HG02938 (cell line): ENCODE measurements around the gene ADARB2.
"Not testable (repeated sequence)": the region's sequence is repeated elsewhere in the genome, so short reads cannot be mapped to it uniquely, and the experiment has no call there.

Experiments
- ATAC-seq: cut with Tn5 transposase; IDR thresholded peaks from one replicate; pipeline ENCODE4 v1.9.1; 2021; ENCODE audit warnings: mild to moderate bottlenecking, moderate library complexity; ENCODE audit not compliant: unreplicated experiment

The ADARB2 gene

GRCh38 chr10:1249142-1249920 lies 488.0 kb downstream of the ADARB2 start:
- ATAC-seq: no peak

- ATAC-seq: not testable (repeated sequence)
Measured at GRCh38 chr10:1248262-1248630, 489.1 kb downstream of the ADARB2 start.

DNA sequence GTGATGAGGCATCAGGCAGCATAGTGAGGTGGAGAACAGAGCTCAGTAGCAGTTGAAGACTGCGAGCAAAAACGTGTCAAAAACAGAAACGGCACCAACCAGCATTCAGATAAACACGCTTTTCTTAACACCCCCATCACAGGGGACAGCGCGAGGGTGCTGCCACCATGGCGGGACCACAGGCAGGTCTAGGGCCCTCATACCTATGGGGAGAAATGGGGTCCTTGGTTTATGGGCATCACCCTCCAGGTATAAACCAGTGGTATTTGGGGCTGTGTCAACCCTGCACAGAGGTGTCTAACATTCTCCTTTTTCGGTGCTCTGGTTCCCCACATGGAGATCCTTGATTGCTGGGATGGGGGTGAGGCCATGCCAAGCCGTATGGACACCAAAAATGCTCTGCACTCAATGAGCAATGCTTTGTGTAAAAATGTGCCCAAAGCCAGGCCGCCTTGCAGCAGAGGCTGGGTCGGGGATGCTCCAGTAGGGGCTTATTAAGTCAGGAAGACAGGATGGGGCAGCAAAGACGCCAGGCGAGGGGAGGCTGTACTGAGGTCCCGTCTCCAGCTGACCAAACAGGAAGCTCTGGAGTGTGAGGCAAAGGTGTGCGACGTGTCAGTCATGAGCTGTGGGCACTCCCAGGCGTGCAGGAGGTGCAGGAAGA lies 489.6 kb downstream of the ADARB2 start:
- ATAC-seq: no peak

DNA sequence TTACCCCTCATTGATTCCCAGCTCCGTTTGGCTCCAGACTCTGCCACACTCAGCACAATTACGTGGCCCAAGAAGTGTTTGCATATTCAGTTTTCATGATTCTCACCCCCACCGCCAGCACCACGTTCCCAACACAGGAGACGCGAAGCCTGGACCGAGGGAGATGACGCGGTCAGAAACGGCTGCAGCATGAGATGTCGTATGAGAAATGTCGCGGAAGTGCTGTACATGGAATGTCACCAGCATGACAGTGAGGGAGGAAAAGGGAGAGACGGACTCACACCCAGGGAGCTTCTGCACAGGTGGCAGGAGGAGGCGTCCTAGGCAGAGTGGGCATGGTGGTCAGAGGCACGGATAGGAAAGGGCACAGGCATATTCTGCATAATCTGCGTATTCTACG lies 492.8 kb downstream of the ADARB2 start:
- ATAC-seq: no peak

- ATAC-seq: no peak
Measured at GRCh38 chr10:1243486-1244234, 493.7 kb downstream of the ADARB2 start.

GRCh38 chr10:1242975-1243374 lies 494.4 kb downstream of the ADARB2 start:
- ATAC-seq: no peak

GRCh38 chr10:1241973-1242935 lies 495.1 kb downstream of the ADARB2 start:
- ATAC-seq: no peak

DNA sequence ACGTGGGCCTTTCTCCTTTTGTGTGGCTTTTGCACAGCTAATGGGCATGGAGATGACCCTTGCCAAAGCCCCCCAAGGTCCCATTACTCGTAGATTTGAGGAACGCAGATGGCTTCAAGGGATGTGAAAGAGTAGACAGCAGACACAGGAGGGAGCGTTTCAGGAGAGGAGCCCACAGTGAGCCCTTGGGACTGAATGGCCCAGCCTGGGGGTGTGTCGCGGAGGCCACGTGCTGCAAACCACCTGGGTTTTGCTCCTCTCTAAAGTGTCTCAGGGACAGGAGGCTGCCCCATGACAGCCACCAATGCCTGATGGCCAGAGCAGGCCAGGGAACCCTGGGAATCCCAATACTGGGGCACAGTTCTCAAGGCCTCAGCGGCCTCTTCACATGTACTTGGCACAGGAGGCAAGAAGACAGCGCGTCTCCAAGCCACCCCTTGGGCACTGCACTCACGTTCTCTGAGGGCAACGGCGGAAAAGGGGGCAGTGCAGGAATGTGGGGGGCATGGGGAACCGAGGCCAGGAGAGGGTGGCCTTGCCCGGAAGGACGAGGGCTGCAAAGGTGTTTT lies 495.9 kb downstream of the ADARB2 start:
- ATAC-seq: no peak

DNA sequence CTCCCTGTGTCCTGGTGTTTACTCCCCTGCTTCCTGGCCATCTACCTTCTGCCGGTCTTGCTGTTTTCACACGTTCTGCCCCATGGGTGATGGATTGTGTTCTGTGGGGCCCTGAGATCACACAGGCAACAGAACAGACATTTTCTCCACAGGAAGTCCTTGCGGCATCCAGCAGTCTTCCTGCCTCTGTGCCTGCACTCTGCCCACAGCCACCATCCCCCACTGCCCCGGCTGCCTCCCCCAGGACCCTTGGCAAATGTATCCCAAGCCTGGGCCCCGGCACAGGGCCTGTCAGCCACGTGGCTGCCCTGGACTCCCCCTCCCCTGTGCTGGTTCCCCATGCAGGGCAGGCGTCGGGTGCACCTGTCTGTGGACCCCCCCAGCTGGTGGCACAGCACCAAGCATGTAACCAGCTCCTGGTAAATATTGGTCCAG lies 497.0 kb downstream of the ADARB2 start:
- no peak for ATAC-seq

DNA sequence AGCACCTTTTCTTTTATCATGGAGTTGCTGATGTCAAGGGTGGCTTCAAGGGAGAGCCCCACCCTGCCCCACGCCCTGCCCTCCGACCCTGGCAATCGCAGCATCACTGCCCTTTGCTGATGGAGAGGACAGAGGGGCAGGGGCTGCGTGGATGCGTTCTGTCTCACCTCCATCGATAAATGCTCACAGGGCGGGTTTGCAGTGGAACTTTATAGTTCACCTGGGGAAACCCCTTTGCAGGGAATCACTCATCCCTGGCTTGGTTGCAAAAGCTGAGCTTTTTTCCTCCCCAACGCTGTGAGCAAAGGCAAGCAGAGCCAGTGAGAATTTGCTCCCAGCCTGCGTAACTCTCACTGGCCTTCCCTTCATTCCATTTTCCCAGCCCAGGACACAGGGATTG lies 504.3 kb downstream of the ADARB2 start:
- no peak for ATAC-seq

GRCh38 chr10:1232164-1232911 lies 505.0 kb downstream of the ADARB2 start:
- no peak for ATAC-seq

DNA sequence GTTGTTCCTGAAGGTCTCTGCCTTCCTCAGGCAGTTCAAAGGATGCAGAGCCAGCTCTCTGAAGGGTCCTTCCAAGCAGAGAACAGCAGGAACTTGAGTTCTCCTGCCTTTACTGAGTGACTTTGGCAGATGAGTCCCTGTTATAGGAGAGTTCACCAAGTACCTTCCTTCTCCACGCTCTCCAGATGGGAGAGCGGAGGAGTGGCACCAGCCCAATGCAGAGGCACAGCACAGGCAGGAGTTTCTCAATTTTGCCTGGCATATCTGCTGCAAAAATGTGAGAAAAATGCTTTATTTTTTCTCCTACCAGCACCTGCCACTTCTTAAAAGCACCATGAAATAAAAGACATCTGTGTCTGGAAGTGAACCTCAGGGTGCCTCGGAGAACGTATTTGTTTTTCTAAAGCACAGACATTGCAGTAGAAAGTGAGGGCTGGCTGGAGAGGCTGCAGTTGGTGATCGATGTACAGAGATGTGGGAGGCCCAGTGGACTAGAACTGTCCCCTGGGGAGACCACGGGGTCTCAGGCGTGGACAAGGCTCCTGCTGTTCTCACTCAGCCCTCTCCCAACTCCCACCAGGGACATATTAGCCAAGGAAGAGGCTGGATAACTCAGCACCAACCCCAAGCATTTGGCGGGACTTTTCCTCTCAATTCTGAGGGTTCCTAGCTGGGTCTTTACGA lies 506.6 kb downstream of the ADARB2 start:
- ATAC-seq: no peak

DNA sequence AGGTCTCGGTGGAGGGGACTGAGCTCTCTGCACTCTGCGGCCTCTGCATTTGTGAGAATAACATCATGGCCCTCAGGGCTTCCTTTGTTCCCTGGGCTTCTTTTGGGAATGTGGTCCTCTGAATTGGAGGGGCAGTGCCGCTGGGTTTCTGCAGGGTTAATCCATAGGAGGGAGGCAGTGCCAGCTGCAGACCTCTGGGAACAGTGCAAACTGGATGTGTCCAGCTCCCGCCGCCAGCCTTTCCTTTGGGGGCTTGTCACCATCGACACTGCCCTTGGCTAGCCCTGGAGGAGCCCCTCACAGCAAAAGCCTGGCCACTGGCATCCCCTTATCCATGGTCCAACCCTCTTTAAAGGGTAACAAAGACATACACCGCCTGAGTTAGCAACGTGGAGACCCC lies 507.2 kb downstream of the ADARB2 start:
- no peak for ATAC-seq

- ATAC-seq: no peak
Measured at GRCh38 chr10:1229574-1229973, 507.8 kb downstream of the ADARB2 start.

DNA sequence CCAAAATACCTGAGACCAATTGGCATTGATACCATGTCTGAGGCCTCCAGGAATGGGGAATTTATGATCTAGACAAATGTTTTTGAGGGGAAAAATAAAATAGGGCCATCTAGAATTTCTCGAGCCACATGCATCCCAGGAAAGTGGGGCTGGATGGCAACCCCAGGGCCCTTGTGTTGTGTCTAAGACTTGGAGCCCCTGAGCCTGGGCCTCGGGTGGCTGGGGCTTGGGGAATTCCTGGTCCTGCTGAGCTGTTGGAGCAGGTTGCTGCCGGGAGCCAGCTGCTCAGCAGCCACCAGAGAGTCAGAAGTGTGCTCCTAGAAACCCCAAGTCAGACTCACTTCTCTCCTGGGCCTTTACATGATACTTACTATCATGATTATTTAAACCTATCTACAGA lies 508.2 kb downstream of the ADARB2 start:
- ATAC-seq: no peak

- ATAC-seq: no peak
Measured at GRCh38 chr10:1228467-1228975, 508.8 kb downstream of the ADARB2 start.

DNA sequence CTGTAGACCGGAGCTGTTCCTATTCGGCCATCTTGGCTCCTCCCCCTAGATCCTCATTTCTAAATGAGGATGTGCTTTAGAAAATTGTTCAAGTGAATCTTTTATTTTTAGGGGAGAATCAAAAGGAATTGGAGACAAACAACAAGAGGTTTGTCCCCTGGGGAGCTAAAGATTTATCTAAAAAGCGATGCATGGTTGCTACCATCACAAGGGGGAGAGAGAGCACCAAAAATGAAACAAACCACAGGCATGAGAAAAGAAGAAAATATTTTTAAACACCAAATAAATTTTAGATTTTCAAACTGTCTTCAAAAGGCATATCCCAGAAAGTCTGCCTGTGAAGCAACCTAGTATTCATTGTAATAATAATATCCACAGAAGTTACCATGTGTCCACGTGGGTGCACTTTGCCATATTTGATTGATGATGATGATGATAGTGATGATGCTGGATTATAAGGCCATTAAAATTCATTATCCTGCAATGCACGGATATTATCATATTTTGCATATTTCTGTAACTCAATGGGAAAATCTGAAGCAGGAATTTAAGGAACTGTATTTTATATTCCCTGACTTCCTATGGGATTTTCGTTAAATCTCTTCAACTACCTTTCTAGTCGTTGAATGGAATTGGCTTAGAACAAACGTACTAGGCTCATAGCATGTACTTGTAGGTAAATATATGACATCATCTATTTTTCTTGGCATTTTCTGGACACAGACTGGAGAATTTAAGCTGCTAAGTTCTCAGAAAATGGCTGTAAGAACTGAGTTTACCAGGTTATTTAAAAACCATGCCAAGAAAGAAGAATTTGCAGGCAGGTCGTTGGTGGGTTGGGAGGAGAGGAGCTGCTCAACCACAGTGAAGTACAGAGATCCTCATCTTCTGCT lies 509.6 kb downstream of the ADARB2 start:
- no peak for ATAC-seq

- ATAC-seq: not testable (repeated sequence)
Measured at GRCh38 chr10:1226907-1227306, 510.4 kb downstream of the ADARB2 start.
